ENCODE results near the gene HLA-A. TPM values are rescaled to one million over a fixed set of nuclear protein-coding genes. Genes with fewer than 3 reads are reported as not detected.

HLA-A gene
- total and polyA plus RNA-seq, 2 of the 13 experiments (the other 11 are each of a cell fraction or from before 2014, with no cell fraction given): 345 to 527 TPM

GRCh38 chr6:29926413-29927274 is 15.7 kb upstream of the HLA-A start (continued):
- TF ChIP-seq CTCF (CRISPR knock-in tag; IDR thresholded peaks at IDR 0.05) (no peak), ZNF510 (CRISPR knock-in tag; IDR thresholded peaks at IDR 0.05; ENCODE audit: low read depth) (no peak), TFE3 (CRISPR knock-in tag; IDR thresholded peaks at IDR 0.05) (0 out of 2 replicates have a peak, but pooled peaks have one; percentile 21), ASH2L (IDR thresholded peaks at IDR 0.05; ENCODE audit: insufficient read length, low read depth, low read length) (peak; percentile 58), ZNF547 (CRISPR knock-in tag; IDR thresholded peaks at IDR 0.05) (no peak; the same call in 1 of the 2 replicates), ZKSCAN8 (CRISPR knock-in tag; IDR thresholded peaks at IDR 0.05; ENCODE audit: borderline replicate concordance) (no peak), HDAC6 (IDR thresholded peaks at IDR 0.05; ENCODE audit: low read depth, low read length) (no peak), ARNT2 (CRISPR knock-in tag; IDR thresholded peaks at IDR 0.05; ENCODE audit: low read depth) (0 out of 2 replicates have a peak, but pooled peaks have one; percentile 19), KAT2B (IDR thresholded peaks at IDR 0.05; ENCODE audit: borderline replicate concordance, low read depth, low read length) (no peak), ZNF558 (CRISPR knock-in tag; IDR thresholded peaks at IDR 0.05; ENCODE audit: borderline replicate concordance) (no peak), HOXA9 (CRISPR knock-in tag; IDR thresholded peaks at IDR 0.05; ENCODE audit: borderline replicate concordance) (no peak), SMC3 (IDR thresholded peaks at IDR 0.05; ENCODE audit: low read length) (no peak), ZFP90 (CRISPR knock-in tag; IDR thresholded peaks at IDR 0.05; ENCODE audit: borderline replicate concordance) (no peak), SP140L (CRISPR knock-in tag; IDR thresholded peaks at IDR 0.05; ENCODE audit: borderline replicate concordance) (no peak)
- TF ChIP-seq, protein P1, sequence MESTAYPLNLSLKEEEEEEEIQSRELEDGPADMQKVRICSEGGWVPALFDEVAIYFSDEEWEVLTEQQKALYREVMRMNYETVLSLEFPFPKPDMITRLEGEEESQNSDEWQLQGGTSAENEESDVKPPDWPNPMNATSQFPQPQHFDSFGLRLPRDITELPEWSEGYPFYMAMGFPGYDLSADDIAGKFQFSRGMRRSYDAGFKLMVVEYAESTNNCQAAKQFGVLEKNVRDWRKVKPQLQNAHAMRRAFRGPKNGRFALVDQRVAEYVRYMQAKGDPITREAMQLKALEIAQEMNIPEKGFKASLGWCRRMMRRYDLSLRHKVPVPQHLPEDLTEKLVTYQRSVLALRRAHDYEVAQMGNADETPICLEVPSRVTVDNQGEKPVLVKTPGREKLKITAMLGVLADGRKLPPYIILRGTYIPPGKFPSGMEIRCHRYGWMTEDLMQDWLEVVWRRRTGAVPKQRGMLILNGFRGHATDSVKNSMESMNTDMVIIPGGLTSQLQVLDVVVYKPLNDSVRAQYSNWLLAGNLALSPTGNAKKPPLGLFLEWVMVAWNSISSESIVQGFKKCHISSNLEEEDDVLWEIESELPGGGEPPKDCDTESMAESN (CRISPR knock-in tag; conservative IDR thresholded peaks at IDR 0.05): peak; percentile 45
- TF ChIP-seq, protein P2, sequence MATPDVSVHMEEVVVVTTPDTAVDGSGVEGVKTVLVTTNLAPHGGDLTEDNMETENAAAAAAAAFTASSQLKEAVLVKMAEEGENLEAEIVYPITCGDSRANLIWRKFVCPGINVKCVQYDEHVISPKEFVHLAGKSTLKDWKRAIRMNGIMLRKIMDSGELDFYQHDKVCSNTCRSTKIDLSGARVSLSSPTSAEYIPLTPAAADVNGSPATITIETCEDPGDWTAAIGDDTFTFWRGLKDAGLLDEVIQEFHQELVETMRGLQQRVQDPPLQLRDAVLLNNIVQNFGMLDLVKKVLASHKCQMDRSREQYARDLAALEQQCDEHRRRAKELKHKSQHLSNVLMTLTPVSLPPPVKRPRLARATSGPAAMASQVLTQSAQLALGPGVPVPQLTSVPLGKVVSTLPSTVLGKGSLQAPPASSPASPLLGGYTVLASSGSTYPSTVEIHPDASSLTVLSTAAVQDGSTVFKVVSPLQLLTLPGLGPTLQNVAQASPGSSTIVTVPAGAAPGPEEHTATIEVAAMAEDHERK (CRISPR knock-in tag; IDR thresholded peaks at IDR 0.05; ENCODE audit: low read depth): no peak

Measured in HepG2 (cell line).